ENCODE results near the gene MS4A15. TPM values are rescaled to one million over a fixed set of nuclear protein-coding genes. Genes with fewer than 3 reads are reported as not detected.

Gene MS4A15
- polyA plus RNA-seq, 2 donors = not detected

DNA sequence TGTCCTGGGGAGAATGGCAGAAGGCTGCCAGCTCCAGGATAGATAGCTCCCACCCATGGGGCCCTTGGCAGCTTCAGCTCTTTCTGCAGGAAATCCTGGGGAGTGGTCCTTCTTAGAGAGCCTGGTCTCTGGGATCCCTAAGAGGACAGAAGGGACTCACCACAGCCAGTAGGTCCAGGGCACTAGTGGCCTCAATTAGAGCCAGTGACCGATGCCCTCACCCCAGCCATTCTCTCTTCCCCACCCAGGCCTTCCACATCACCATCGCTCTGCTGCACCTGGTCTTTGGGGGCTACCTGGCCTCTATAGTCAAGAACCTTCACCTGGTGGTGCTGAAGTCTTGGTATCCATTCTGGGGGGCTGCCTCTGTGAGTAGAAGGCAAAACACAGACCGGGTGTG is 34.1 kb downstream of the MS4A15 start:
- H3K27ac ChIP-seq (ENCODE audit: low read depth in 2 of 2, low read length in 1 of 2) = no peak overlapping the region
- WGBS, 2 donors = 86 to 93% methylated on average over 3 of the region's 3 CpGs
- no peaks in the 10 kb centered on the region for H3K27me3 ChIP-seq (ENCODE audit: control insufficient read depth in 1 of 2, insufficient read depth in 2 of 2, low read length in 2 of 2)
- peaks cover 0 to 2% of the 10 kb centered on the region in 2 donors for H3K9me3 ChIP-seq (ENCODE audit: control insufficient read depth in 2 of 2, insufficient read depth in 1 of 2, low read depth in 1 of 2, low read length in 1 of 2)
- H3K4me1 ChIP-seq (ENCODE audit: control insufficient read depth in 2 of 2, insufficient read depth in 2 of 2, low read length in 1 of 2) = no peaks in the 10 kb centered on the region
- no peak overlapping the region for H3K4me3 ChIP-seq (ENCODE audit: low read depth in 1 of 2, low read length in 2 of 2)
- no peaks in the 10 kb centered on the region for H3K36me3 ChIP-seq (ENCODE audit: control insufficient read depth in 2 of 2, insufficient read depth in 2 of 2, low read length in 1 of 2)

GRCh38 chr11:60791153-60791933 is 34.7 kb downstream of the MS4A15 start:
- Histone ChIP-seq H3K4me1 (ENCODE audit: control insufficient read depth in 2 of 2, insufficient read depth in 2 of 2, low read length in 1 of 2) (no peaks in the 10 kb centered on the region), H3K27ac (ENCODE audit: low read depth in 2 of 2, low read length in 1 of 2) (no peak overlapping the region), H3K36me3 (ENCODE audit: control insufficient read depth in 2 of 2, insufficient read depth in 2 of 2, low read length in 1 of 2) (no peaks in the 10 kb centered on the region), H3K9me3 (ENCODE audit: control insufficient read depth in 2 of 2, insufficient read depth in 1 of 2, low read depth in 1 of 2, low read length in 1 of 2) (peaks cover 0 to 2% of the 10 kb centered on the region in 2 donors), H3K27me3 (ENCODE audit: control insufficient read depth in 1 of 2, insufficient read depth in 2 of 2, low read length in 2 of 2) (no peaks in the 10 kb centered on the region), H3K4me3 (ENCODE audit: low read depth in 1 of 2, low read length in 2 of 2) (no peak overlapping the region)
- 89 to 97% methylated on average over 4 of the region's 4 CpGs for WGBS, 2 donors

- no peak overlapping the region for H3K4me3 ChIP-seq (ENCODE audit: low read depth in 1 of 2, low read length in 2 of 2)
- 85% methylated on average over 3 of the region's 3 CpGs for WGBS, 2 donors
- H3K36me3 ChIP-seq (ENCODE audit: control insufficient read depth in 2 of 2, insufficient read depth in 2 of 2, low read length in 1 of 2) = no peaks in the 10 kb centered on the region
- no peaks in the 10 kb centered on the region for H3K27me3 ChIP-seq (ENCODE audit: control insufficient read depth in 1 of 2, insufficient read depth in 2 of 2, low read length in 2 of 2)
- peaks cover 0 to 2% of the 10 kb centered on the region in 2 donors for H3K9me3 ChIP-seq (ENCODE audit: control insufficient read depth in 2 of 2, insufficient read depth in 1 of 2, low read depth in 1 of 2, low read length in 1 of 2)
- H3K27ac ChIP-seq (ENCODE audit: low read depth in 2 of 2, low read length in 1 of 2) = no peak overlapping the region
- H3K4me1 ChIP-seq (ENCODE audit: control insufficient read depth in 2 of 2, insufficient read depth in 2 of 2, low read length in 1 of 2) = no peaks in the 10 kb centered on the region
Observed at GRCh38 chr11:60792521-60792920, 35.9 kb downstream of the MS4A15 start.

DNA sequence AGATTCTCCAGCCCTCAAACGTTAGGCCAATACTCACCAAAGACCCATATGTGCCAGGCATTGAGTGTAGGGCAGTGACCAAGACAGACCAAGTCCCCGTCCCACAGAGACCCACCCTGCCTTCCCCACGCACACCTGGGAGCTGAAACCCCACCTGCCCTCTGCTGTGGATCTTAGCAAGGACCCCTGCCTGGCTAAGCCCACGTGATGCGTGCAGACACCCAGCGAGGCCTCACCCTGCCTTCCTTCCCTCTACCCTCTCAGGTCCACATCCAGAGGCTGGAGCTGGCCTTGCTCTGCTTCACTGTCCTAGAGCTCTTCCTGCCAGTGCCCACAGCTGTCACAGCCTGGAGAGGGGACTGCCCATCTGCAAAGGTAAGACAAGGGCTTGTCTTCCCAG is 38.6 kb downstream of the MS4A15 start:
- H3K4me3 ChIP-seq (ENCODE audit: low read depth in 1 of 2, low read length in 2 of 2) = no peak overlapping the region
- WGBS, 2 donors = 57 to 82% methylated on average over 6 of the region's 6 CpGs
- no peaks in the 10 kb centered on the region for H3K4me1 ChIP-seq (ENCODE audit: control insufficient read depth in 2 of 2, insufficient read depth in 2 of 2, low read length in 1 of 2)
- H3K27ac ChIP-seq (ENCODE audit: low read depth in 2 of 2, low read length in 1 of 2) = no peak overlapping the region
- H3K27me3 ChIP-seq (ENCODE audit: control insufficient read depth in 1 of 2, insufficient read depth in 2 of 2, low read length in 2 of 2) = no peaks in the 10 kb centered on the region
- no peaks in the 10 kb centered on the region for H3K36me3 ChIP-seq (ENCODE audit: control insufficient read depth in 2 of 2, insufficient read depth in 2 of 2, low read length in 1 of 2)
- peaks cover 0 to 2% of the 10 kb centered on the region in 2 donors for H3K9me3 ChIP-seq (ENCODE audit: control insufficient read depth in 2 of 2, insufficient read depth in 1 of 2, low read depth in 1 of 2, low read length in 1 of 2)

- Histone ChIP-seq H3K27me3 (ENCODE audit: control insufficient read depth in 1 of 2, insufficient read depth in 2 of 2, low read length in 2 of 2) (no peaks in the 10 kb centered on the region), H3K9me3 (ENCODE audit: control insufficient read depth in 2 of 2, insufficient read depth in 1 of 2, low read depth in 1 of 2, low read length in 1 of 2) (peaks cover 0 to 2% of the 10 kb centered on the region in 2 donors), H3K4me3 (ENCODE audit: low read depth in 1 of 2, low read length in 2 of 2) (no peak overlapping the region), H3K27ac (ENCODE audit: low read depth in 2 of 2, low read length in 1 of 2) (no peak overlapping the region), H3K36me3 (ENCODE audit: control insufficient read depth in 2 of 2, insufficient read depth in 2 of 2, low read length in 1 of 2) (no peaks in the 10 kb centered on the region), H3K4me1 (ENCODE audit: control insufficient read depth in 2 of 2, insufficient read depth in 2 of 2, low read length in 1 of 2) (no peaks in the 10 kb centered on the region)
- WGBS, 2 donors = 85 to 88% methylated on average over 17 of the region's 17 CpGs
Observed at GRCh38 chr11:60797846-60798630, 41.4 kb downstream of the MS4A15 start.

- H3K4me1 ChIP-seq (ENCODE audit: control insufficient read depth in 2 of 2, insufficient read depth in 2 of 2, low read length in 1 of 2) = no peaks in the 10 kb centered on the region
- no peaks in the 10 kb centered on the region for H3K36me3 ChIP-seq (ENCODE audit: control insufficient read depth in 2 of 2, insufficient read depth in 2 of 2, low read length in 1 of 2)
- peaks cover 0 to 2% of the 10 kb centered on the region in 2 donors for H3K9me3 ChIP-seq (ENCODE audit: control insufficient read depth in 2 of 2, insufficient read depth in 1 of 2, low read depth in 1 of 2, low read length in 1 of 2)
- 94 to 99% methylated on average over 3 of the region's 3 CpGs for WGBS, 2 donors
- H3K27me3 ChIP-seq (ENCODE audit: control insufficient read depth in 1 of 2, insufficient read depth in 2 of 2, low read length in 2 of 2) = no peaks in the 10 kb centered on the region
- H3K4me3 ChIP-seq (ENCODE audit: low read depth in 1 of 2, low read length in 2 of 2) = no peak overlapping the region
- H3K27ac ChIP-seq (ENCODE audit: low read depth in 2 of 2, low read length in 1 of 2) = no peak overlapping the region
Observed at GRCh38 chr11:60798631-60799030, 42.0 kb downstream of the MS4A15 start.

DNA sequence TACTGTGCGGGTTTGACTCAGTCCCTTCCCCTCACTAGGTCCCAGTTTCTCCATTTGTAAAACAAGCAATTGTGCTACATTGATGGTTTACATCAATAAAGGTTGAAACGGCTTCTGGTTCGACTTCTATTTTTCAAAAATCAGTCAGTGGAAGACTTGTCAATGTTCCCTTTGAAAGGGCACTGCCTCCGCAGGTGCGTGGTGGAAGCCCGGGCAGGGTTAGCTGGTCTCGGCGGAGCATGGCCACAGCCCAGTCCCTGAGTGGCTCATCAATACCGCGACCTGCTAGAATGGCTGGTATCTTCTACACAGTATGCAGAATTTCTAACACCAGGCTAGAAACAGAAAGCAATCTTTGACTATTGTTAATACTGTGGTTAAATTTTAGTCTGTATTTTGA is 44.5 kb downstream of the MS4A15 start:
- no peaks in the 10 kb centered on the region for H3K27me3 ChIP-seq (ENCODE audit: control insufficient read depth in 1 of 2, insufficient read depth in 2 of 2, low read length in 2 of 2)
- H3K9me3 ChIP-seq (ENCODE audit: control insufficient read depth in 2 of 2, insufficient read depth in 1 of 2, low read depth in 1 of 2, low read length in 1 of 2) = no peaks in the 10 kb centered on the region
- no peaks in the 10 kb centered on the region for H3K36me3 ChIP-seq (ENCODE audit: control insufficient read depth in 2 of 2, insufficient read depth in 2 of 2, low read length in 1 of 2)
- WGBS, 2 donors = 89 to 91% methylated on average over 10 of the region's 10 CpGs
- H3K27ac ChIP-seq (ENCODE audit: low read depth in 2 of 2, low read length in 1 of 2) = no peak overlapping the region
- no peaks in the 10 kb centered on the region for H3K4me1 ChIP-seq (ENCODE audit: control insufficient read depth in 2 of 2, insufficient read depth in 2 of 2, low read length in 1 of 2)
- no peak overlapping the region for H3K4me3 ChIP-seq (ENCODE audit: low read depth in 1 of 2, low read length in 2 of 2)

GRCh38 chr11:60803273-60803936 is 46.7 kb downstream of the MS4A15 start:
- Histone ChIP-seq H3K9me3 (ENCODE audit: control insufficient read depth in 2 of 2, insufficient read depth in 1 of 2, low read depth in 1 of 2, low read length in 1 of 2) (no peaks in the 10 kb centered on the region), H3K27ac (ENCODE audit: low read depth in 2 of 2, low read length in 1 of 2) (no peak overlapping the region), H3K4me3 (ENCODE audit: low read depth in 1 of 2, low read length in 2 of 2) (no peak overlapping the region), H3K4me1 (ENCODE audit: control insufficient read depth in 2 of 2, insufficient read depth in 2 of 2, low read length in 1 of 2) (no peaks in the 10 kb centered on the region), H3K36me3 (ENCODE audit: control insufficient read depth in 2 of 2, insufficient read depth in 2 of 2, low read length in 1 of 2) (no peaks in the 10 kb centered on the region), H3K27me3 (ENCODE audit: control insufficient read depth in 1 of 2, insufficient read depth in 2 of 2, low read length in 2 of 2) (no peaks in the 10 kb centered on the region)
- 77% methylated on average over 7 of the region's 7 CpGs for WGBS, 2 donors

- Histone ChIP-seq H3K27me3 (ENCODE audit: control insufficient read depth in 1 of 2, insufficient read depth in 2 of 2, low read length in 2 of 2) (no peaks in the 10 kb centered on the region), H3K9me3 (ENCODE audit: control insufficient read depth in 2 of 2, insufficient read depth in 1 of 2, low read depth in 1 of 2, low read length in 1 of 2) (no peaks in the 10 kb centered on the region), H3K36me3 (ENCODE audit: control insufficient read depth in 2 of 2, insufficient read depth in 2 of 2, low read length in 1 of 2) (no peaks in the 10 kb centered on the region), H3K4me3 (ENCODE audit: low read depth in 1 of 2, low read length in 2 of 2) (no peak overlapping the region), H3K4me1 (ENCODE audit: control insufficient read depth in 2 of 2, insufficient read depth in 2 of 2, low read length in 1 of 2) (no peaks in the 10 kb centered on the region), H3K27ac (ENCODE audit: low read depth in 2 of 2, low read length in 1 of 2) (no peak overlapping the region)
- 62 to 63% methylated on average over 3 of the region's 3 CpGs for WGBS, 2 donors
Observed at GRCh38 chr11:60809249-60809648, 52.6 kb downstream of the MS4A15 start.

All from esophagus (tissue), 2 donors.